Stimulated activated effector memory CD8-positive, alpha-beta T cell treated with anti-CD3 and anti-CD28 coated beads, Interleukin-12 subunit alpha, Interleukin-12 subunit beta, amount 100 ng/mL, for 72 hours (primary cell): Measurements from ENCODE around the gene STX18.

Experiments used
- ATAC-seq: fragments of 150-1000 bp; cut with Tn5 transposase; 2 replicates; pipeline ENCODE4 v1.10.0; 2021
- DNase-seq, 2 donors: peaks; one replicate each; pipeline ENCODE4 v3.0.0; 2021 to 2022; ENCODE audit warnings: low spot score in 2 of 2
- H3K27ac Mint-ChIP-seq: one replicate; pipeline ENCODE4 v1.8.0; 2022; ENCODE audit warnings: mild to moderate bottlenecking, mixed read lengths
- H3K36me3 Mint-ChIP-seq: one replicate; pipeline ENCODE4 v1.8.0; 2022; ENCODE audit warnings: mild to moderate bottlenecking, mixed read lengths
- H3K4me1 Mint-ChIP-seq: one replicate; pipeline ENCODE4 v1.8.0; 2022; ENCODE audit warnings: mixed read lengths
- H3K4me3 Mint-ChIP-seq: one replicate; pipeline ENCODE4 v1.8.0; 2022; ENCODE audit warnings: mild to moderate bottlenecking, mixed read lengths
- H3K9me3 Mint-ChIP-seq: one replicate; pipeline ENCODE4 v1.8.0; 2022; ENCODE audit warnings: mixed read lengths

Gene STX18

DNA sequence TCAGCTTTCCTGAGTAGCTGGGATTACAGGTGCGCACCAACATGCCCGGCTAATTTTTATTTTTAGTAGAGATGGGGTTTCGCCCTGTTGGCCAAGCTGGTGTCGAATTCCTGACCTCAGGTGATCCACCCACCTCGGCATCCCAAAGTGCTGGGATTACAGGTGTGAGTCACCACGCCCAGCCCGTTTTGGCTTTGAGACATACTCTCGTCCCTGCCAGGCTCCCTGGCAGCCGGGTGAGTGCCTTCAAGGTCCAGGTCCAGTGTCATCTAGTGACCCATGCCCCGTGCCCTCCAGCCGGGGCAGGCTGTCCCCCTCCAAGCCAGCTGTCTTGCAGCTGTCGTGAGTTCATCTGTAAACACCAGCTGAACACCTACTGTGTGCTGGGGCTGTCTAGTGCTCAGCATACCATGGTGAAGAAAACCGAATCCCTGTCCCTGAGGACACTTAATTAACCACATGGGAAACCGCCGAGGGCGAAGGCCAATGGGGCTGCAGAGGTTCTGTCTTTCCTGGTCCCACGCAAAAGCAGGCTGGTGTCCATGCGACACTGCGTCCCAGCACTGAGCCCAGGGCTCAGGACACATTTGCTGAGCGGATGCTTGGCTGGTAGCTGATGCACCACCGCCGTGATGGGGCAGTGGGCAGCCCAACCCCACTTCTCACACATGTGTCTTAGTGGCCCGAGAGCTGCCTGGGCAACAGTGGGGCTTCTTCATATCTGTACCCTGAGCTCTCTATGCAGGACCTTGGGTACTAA lies 133.1 kb downstream of the STX18 start:
- ATAC-seq (no peak), DNase-seq (no peak)
- Mint-ChIP-seq H3K9me3 (no peaks in the 10 kb centered on the region), H3K4me1 (no peaks in the 10 kb centered on the region), H3K27ac (no peak overlapping the region), H3K36me3 (peaks cover 21% of the 10 kb centered on the region), H3K4me3 (no peak overlapping the region)

DNA sequence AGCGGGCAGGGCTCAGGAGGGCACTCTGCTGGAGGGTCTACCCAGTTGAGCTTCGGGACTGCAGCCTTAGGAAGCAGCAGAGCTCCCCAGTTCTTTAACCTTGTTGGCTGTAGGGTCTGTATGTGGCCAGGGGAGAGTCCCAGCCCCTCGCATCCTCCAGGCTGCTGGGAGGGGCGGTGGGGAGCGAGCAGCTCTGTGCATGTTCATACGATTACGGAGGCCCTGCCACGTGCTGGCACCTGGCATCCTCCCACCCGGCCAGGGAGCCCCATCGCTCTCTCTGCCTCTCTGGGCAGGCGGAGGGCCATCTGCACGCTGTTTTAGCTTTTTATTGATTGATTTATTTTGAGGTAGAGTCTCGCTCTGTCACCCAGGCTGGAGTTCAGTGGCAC lies 133.7 kb downstream of the STX18 start:
- Mint-ChIP-seq H3K9me3 (no peaks in the 10 kb centered on the region), H3K27ac (no peak overlapping the region), H3K4me3 (no peak overlapping the region), H3K36me3 (peaks cover 21% of the 10 kb centered on the region), H3K4me1 (no peaks in the 10 kb centered on the region)
- DNase-seq (no peak), ATAC-seq (no peak)

DNA sequence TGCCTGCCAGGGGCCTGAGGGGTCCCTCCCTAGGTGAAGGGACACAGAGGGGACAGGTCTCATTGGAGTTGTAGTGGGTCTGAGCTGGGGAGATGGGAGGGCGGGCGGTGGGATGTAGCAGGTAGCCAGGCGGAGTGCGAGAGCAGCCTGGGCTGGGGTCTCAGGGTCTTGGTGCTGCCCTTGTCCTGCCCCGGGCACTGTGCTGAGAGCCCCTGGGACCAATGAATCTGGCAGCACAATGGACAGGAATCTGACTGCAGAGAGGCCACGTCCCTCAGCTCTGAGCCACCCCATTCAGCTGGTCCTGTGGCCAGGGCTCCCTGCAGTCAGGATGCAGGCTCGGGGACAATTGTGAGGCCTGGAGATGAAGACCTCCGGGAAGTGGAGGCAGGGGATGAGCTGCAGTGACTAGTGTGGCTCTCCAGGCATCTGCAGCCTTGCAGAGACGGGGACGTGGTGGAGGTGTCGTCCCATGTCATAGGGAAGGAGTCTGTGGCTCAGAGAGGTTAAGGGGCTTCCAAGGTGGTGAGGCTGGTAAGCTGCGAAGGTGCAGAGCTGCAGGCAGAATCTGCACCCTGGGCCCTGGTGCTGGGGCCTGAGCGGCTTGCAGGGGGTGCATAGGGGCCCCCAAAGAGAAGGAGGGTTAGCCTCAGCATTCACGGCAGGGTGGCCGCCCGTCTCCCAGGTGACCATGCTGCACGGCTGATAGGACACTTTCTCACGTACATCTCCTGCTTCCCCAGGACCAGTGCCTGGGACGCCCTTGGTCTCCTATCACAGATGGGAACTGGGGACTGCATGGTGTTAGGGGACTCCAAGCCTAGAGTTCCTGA lies 134.3 kb downstream of the STX18 start:
- H3K4me1 Mint-ChIP-seq = no peaks in the 10 kb centered on the region
- H3K36me3 Mint-ChIP-seq = peaks cover 21% of the 10 kb centered on the region
- DNase-seq = no peak
- H3K4me3 Mint-ChIP-seq = no peak overlapping the region
- ATAC-seq = no peak
- no peaks in the 10 kb centered on the region for H3K9me3 Mint-ChIP-seq
- H3K27ac Mint-ChIP-seq = peak overlapping the region; percentile 26

DNA sequence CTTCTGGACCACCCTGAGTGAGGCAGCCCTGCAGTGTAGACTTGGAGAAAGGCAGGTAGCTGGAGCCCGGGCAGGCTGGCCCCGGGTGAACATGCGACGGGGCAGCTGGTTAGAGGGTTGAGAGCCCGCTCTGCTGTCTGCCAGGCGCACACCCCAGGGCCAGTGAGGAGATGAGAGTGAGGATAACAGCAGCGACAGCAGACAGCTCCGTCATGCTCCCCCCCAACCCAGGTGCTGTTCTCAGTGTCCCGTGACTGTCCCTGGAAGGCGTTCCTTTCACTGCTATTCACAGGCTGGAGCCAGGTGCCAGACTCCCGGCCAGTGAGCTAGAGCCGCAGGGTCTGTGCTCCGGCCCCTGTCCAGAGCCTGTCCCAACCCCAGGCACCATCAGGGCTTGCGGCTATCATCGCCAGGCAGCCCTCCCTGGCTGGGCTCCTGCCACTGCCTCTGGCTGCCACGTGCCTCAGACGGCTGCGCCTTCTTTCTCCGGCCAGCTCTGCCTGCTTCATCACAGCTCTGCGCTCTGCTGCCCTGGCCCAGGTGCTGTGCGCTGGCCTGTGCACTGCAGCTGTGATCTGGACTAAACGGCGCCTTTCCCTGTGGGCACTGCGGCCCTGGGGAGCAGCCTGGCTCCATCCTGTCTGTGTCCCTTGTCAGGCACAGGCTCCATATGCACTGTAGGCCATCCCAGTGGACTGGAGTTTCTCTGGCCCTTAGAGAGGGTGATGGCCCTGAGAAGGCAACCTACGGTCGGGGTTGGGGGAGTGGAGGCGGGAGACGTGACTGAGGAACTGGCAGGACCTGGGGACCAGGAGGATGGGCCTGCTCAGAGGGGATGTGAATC lies 135.2 kb downstream of the STX18 start:
- no peaks in the 10 kb centered on the region for H3K4me1 Mint-ChIP-seq
- peaks cover 21% of the 10 kb centered on the region for H3K36me3 Mint-ChIP-seq
- H3K27ac Mint-ChIP-seq = peak overlapping the region; percentile 26
- DNase-seq (no peak), ATAC-seq (no peak)
- no peak overlapping the region for H3K4me3 Mint-ChIP-seq
- no peaks in the 10 kb centered on the region for H3K9me3 Mint-ChIP-seq

DNA sequence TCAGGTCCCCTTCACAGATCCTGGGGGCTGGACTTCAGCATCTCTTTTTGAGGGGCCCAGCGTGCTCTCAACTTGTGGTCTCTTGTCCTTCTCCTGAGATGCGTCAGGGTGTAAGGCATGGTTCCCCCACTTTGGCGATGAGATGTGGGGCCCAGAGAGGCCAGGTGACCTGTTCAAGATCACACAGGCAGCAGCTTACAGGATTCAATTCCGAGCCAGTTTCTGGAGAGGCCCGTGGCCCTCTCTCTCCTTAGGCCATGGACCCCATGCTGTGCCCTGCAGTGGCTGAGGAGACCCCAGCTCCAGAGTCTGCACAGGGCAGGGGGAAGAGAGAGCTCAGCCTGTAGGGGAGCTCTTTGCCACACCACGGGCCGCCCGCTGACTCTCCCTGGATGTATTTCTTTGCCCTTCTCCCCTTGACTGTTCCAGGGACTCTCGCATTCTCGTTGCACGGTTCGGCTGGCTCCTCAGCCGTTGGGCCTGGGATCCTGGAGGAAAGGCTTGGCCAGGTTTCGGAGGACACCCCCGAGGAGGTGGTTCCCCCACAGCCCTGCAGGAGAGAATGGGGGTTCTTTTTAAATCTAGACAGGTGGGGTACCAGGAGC lies 136.4 kb downstream of the STX18 start:
- no peak overlapping the region for H3K4me3 Mint-ChIP-seq

DNA sequence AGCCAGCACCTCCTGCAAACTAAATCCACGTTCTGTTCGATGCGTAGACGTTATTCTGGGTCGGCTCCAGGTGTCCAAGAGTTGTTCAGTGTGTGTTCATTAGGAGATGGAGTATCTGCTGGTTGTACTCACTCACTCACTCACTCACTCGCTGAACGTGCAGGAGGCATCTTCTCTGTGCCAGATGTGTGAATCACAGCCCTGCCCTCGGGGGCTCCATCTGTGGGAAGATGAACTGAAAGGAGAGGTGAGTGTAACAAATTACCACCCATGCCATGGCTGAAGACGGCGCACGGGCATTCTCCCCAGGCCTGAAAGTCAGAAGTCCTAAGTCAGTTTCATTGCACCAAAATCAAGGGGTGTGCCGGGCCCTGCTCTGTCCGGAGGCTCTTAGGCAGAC lies 138.9 kb downstream of the STX18 start:
- ATAC-seq = no peak
- Mint-ChIP-seq H3K27ac (no peak overlapping the region), H3K4me1 (no peaks in the 10 kb centered on the region), H3K36me3 (peaks cover 8% of the 10 kb centered on the region), H3K9me3 (no peaks in the 10 kb centered on the region), H3K4me3 (no peak overlapping the region)
- no peak for DNase-seq

More for the DNA sequence above, 136.4 kb downstream of the STX18 start:
- no peak for ATAC-seq
- Mint-ChIP-seq H3K4me1 (no peaks in the 10 kb centered on the region), H3K9me3 (no peaks in the 10 kb centered on the region), H3K27ac (no peak overlapping the region), H3K36me3 (peaks cover 18% of the 10 kb centered on the region)
- DNase-seq = no peak

DNA sequence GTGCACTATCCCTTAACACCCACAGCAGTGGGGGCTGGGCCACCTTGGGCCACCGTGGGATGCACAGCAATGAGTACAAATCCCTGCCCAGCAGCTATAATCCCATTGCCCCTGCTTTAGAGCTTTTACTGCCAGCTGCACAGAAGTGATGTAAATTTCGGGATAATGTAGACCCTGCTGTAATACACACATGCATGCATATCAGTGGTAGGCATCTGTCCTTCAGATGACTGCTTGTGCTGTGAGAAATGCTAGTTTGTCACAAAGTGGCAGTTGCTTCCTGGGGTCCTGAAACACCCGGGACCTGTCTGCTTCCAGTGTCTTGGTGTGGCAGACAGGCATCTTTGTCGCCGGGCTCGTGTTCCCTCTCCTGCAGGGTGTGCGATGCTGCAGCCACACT lies 140.8 kb downstream of the STX18 start:
- Mint-ChIP-seq H3K9me3 (no peaks in the 10 kb centered on the region), H3K4me1 (no peaks in the 10 kb centered on the region), H3K36me3 (peaks cover 8% of the 10 kb centered on the region), H3K4me3 (no peak overlapping the region), H3K27ac (no peak overlapping the region)
- ATAC-seq (no peak), DNase-seq (no peak)

DNA sequence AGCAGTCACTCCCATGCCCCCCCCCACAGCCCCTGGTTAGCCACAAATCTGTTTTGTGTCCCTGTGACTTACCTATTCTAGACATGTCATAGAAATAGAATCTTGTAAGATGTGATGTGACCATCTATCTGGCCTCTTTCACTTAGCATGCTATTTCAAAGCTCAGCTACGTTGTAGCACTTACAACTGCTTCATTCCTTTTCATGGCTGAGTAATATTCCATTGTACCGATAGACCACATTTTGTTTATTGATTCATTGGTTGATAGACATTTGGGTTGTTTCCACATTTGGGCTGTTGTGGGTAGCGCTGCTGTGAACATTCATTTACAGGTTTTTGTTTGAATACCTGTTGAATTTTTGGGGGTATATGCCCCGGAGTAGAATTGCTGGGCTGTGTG lies 143.4 kb downstream of the STX18 start:
- no peak for ATAC-seq
- peaks cover 8% of the 10 kb centered on the region for H3K36me3 Mint-ChIP-seq
- DNase-seq = no peak
- H3K4me1 Mint-ChIP-seq = peaks cover 18% of the 10 kb centered on the region
- H3K9me3 Mint-ChIP-seq = no peaks in the 10 kb centered on the region
- no peak overlapping the region for H3K27ac Mint-ChIP-seq
- no peak overlapping the region for H3K4me3 Mint-ChIP-seq

DNA sequence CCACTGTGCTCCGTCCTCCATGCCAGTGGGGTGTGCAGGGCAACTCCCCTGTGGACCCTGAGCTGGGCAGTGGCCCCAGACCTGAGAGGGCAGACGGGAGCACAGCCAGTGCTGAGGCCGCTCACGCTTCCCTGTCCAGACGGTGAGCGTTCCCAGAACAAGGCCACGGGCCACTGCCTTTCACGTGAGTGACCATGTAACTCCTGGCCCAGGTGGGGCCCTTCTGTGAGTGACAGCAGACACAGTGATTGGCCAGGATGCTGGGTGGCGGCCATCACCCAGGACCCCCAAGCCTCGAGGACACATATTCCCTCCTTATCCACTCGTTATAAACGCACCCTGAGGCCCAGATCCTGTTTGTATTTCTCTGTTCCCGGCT lies 144.4 kb downstream of the STX18 start:
- no peaks in the 10 kb centered on the region for H3K9me3 Mint-ChIP-seq
- peaks cover 18% of the 10 kb centered on the region for H3K4me1 Mint-ChIP-seq
- H3K27ac Mint-ChIP-seq = no peak overlapping the region
- H3K36me3 Mint-ChIP-seq = peaks cover 8% of the 10 kb centered on the region
- no peak overlapping the region for H3K4me3 Mint-ChIP-seq
- DNase-seq (no peak), ATAC-seq (no peak)

DNA sequence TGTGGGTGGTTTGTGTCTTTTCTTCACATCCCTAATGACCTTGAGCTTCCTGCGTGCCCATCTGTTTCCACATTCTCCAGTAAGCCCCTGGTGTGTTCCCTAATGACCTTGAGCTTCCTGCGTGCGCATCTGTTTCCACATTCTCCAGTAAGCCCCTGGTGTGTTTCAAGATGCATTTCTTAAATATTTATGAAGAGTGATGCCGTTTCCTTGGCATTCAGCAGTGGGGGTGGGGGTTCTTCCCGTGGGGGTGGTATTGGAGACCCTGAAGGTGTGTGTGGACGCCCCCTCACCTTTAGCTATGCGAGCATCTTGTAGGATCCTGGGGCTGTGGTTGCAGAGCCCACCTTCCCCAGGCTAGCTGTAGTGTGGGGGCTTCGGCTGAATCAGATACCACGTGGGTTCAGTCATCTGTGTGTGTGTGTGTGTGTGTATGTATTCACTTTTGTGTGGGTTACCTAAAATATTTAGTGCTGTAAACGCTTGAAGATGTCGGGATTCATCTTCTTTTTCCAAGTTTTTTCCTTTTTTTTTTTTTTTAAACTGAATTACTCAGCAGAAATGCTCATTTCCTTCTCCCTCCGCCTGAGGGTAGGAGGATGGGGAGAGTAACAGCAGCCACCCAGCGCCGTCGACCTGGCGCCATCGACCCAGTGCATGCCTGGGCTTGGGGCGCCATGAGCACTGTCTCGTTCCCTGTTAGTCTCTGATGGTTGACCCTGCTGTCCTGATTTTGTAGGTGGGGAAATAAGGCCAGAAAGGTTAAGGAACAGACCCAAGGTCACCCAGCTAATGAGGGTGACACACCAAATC lies 145.0 kb downstream of the STX18 start:
- H3K27ac Mint-ChIP-seq = no peak overlapping the region
- DNase-seq (no peak), ATAC-seq (no peak)
- peaks cover 18% of the 10 kb centered on the region for H3K4me1 Mint-ChIP-seq
- H3K9me3 Mint-ChIP-seq = no peaks in the 10 kb centered on the region
- H3K36me3 Mint-ChIP-seq = peaks cover 8% of the 10 kb centered on the region
- no peak overlapping the region for H3K4me3 Mint-ChIP-seq

DNA sequence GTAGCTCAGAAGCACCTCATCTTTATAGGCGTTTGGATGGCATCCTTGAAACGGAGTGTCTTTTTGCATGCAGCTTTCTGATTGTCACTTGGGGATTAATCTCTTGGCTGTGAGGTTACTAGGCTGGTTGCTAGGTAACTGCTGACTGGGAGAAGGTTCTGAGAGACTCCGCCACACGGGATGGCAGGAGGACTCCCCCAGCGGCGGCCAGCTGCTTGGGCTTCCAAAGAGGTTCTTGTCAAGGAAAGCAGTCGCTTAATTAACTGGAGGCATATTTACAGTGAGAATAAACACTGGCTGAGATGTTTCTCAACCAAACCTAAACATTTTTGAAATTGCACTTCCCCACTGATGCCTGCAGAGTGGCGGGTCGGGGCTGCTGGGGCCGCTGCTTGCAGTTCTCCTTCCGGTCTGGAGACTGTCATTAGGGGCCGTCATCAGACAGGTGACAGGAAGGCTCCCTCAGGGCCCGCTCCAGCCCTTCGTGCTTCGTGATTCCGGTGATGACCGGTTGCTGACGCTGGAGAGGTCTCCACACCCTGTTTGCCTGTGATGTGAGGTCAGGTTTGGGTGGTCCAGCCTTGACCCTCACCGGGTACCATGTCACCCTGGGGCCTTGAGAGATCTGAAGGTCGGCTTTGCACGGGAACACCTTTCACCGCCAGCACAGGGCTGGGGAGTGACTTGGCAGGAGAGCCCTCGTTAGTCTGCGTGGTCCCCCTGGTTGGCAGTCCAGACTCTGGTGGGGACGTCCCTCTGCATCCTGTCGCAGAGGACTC lies 145.8 kb downstream of the STX18 start:
- H3K4me1 Mint-ChIP-seq = peaks cover 18% of the 10 kb centered on the region
- peaks cover 8% of the 10 kb centered on the region for H3K36me3 Mint-ChIP-seq
- ATAC-seq = peak; percentile 42
- no peak for DNase-seq
- H3K4me3 Mint-ChIP-seq = no peak overlapping the region
- H3K9me3 Mint-ChIP-seq = no peaks in the 10 kb centered on the region
- H3K27ac Mint-ChIP-seq = no peak overlapping the region

DNA sequence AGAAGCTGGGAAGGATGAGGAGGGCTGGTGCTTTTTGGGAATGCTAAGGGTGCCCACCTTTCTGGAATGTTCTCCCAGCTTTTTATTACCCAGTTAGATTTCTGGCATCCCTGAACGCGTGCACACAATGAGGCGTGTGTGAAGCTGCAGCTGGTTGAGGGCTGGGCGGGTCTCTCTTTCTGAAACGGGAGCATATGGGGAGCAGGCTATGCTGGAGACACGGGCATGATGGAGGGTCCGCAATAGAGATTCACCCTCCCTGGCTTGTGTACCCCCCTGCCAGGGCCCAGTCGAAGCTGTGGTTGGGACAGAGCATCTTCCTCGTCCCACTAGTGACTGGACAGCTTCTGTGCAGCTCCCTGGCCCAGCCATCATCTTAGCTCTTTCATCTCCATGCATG lies 146.5 kb downstream of the STX18 start:
- no peak for DNase-seq
- Mint-ChIP-seq H3K27ac (no peak overlapping the region), H3K36me3 (peaks cover 8% of the 10 kb centered on the region), H3K9me3 (no peaks in the 10 kb centered on the region), H3K4me1 (peaks cover 18% of the 10 kb centered on the region), H3K4me3 (no peak overlapping the region)
- no peak for ATAC-seq

DNA sequence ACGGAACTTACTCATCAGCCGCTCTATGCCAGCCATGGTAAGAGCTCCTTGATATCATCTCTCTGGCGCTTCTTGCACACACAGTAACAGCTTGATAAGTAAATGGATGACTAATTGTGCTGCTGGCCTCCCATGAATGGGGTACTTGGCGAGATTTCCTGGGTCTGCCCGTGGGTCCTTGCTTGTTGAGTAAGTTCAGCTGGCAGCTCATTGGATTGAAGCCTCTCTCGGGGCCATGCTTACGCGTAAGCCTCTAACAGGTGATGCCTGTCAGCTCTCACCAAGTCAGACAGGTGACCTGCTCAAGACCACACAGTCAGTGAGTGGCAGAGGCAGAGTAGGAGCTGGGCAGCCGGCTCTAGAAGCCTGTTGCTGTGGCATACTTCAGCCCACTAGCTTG lies 147.2 kb downstream of the STX18 start:
- no peaks in the 10 kb centered on the region for H3K9me3 Mint-ChIP-seq
- no peak for ATAC-seq
- no peak overlapping the region for H3K4me3 Mint-ChIP-seq
- H3K36me3 Mint-ChIP-seq = peaks cover 8% of the 10 kb centered on the region
- DNase-seq = no peak
- H3K4me1 Mint-ChIP-seq = peaks cover 18% of the 10 kb centered on the region
- H3K27ac Mint-ChIP-seq = no peak overlapping the region
